ENCODE results near the gene ZNF554. TPM values are rescaled to one million over a fixed set of nuclear protein-coding genes. Genes with fewer than 3 reads are reported as not detected.

The ZNF554 gene
- total RNA-seq, 1 donor, result 3.5 TPM

GRCh38 chr19:2807379-2808128 is 12.1 kb upstream of the ZNF554 start:
- TF ChIP-seq, protein P1, sequence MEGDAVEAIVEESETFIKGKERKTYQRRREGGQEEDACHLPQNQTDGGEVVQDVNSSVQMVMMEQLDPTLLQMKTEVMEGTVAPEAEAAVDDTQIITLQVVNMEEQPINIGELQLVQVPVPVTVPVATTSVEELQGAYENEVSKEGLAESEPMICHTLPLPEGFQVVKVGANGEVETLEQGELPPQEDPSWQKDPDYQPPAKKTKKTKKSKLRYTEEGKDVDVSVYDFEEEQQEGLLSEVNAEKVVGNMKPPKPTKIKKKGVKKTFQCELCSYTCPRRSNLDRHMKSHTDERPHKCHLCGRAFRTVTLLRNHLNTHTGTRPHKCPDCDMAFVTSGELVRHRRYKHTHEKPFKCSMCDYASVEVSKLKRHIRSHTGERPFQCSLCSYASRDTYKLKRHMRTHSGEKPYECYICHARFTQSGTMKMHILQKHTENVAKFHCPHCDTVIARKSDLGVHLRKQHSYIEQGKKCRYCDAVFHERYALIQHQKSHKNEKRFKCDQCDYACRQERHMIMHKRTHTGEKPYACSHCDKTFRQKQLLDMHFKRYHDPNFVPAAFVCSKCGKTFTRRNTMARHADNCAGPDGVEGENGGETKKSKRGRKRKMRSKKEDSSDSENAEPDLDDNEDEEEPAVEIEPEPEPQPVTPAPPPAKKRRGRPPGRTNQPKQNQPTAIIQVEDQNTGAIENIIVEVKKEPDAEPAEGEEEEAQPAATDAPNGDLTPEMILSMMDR (IDR thresholded peaks at IDR 0.05; ENCODE audit: insufficient read depth, low read depth, low read length), result no peak
- H3K4me3 ChIP-seq (ENCODE audit: low read depth, low read length), result no peak overlapping the region
- DNase-seq (ENCODE audit: low read depth), result no peak

- no peak for DNase-seq (ENCODE audit: low read depth)
Observed at GRCh38 chr19:2808129-2808941, 11.3 kb upstream of the ZNF554 start.

DNA sequence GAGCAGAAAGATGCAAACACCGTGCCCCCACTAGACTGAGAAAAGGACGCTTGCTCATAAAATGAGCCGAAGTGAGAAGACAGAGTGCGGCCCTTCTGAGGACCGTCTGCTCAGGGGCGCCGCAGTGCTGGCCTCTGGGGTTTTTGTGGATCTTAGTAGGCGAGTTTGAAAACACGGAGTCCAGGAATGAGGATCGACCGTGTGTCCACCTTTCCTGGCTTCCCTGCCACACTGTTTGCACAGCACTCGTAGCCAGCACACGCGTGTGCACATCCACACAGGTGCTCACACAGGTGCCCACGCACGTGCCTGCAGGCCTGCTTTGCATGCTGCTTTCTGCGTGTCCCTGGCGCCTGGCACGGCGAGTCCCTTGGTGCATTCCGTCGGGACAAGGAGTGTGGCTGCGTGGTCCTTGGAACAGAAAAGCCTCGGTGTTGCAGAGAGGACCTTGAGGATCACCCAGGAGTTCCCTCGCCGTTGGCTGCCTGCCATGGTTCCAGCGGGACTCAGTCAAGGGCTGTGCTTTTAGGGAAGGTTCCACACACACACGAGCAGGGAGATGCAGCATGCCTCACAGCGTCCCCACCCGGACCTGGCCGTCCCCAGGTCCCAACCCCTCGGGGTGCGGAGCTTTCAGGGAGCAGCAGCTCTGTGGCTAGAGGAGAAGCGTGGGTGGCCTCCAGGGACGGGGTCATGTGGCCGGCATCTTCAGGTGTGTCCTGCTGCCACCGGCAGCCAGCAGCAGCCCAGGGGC is 10.1 kb upstream of the ZNF554 start:
- no peak for DNase-seq (ENCODE audit: low read depth)
- H3K4me3 ChIP-seq (ENCODE audit: low read depth, low read length), result no peak overlapping the region
- TF ChIP-seq, protein P1 (IDR thresholded peaks at IDR 0.05; ENCODE audit: insufficient read depth, low read depth, low read length), result no peak

More at GRCh38 chr19:2808129-2808941, 11.3 kb upstream of the ZNF554 start:
- H3K4me3 ChIP-seq (ENCODE audit: low read depth, low read length), result no peak overlapping the region
- TF ChIP-seq, protein P1 (IDR thresholded peaks at IDR 0.05; ENCODE audit: insufficient read depth, low read depth, low read length), result no peak

GRCh38 chr19:2810141-2811091 is 9.3 kb upstream of the ZNF554 start:
- no peak overlapping the region for H3K4me3 ChIP-seq (ENCODE audit: low read depth, low read length)
- DNase-seq (ENCODE audit: low read depth), result no peak
- TF ChIP-seq, protein P1 (IDR thresholded peaks at IDR 0.05; ENCODE audit: insufficient read depth, low read depth, low read length), result no peak

DNA sequence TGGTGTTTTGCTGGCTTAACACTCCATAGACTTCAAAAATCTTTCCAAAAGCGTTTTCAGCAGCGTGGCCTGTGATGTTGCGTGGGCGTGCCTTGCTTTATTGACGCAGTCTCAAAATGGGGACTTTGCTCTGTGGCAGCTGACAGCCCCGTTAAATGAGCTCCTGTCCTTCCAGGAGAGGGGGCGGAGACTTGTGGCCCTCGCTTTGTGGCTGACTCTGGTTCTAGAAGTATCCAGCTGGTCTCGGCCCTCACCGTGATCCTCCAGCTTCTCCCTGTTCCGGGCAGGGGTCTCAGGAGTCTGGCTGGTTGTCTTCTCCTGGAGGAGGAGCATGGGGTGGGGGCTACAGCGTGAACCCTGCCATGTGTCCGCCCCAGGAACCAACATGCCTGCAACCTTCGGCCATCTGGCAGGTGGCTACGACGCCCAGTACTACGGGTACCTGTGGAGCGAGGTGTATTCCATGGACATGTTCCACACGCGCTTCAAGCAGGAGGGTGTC is 8.4 kb upstream of the ZNF554 start:
- TF ChIP-seq, protein P1 (IDR thresholded peaks at IDR 0.05; ENCODE audit: insufficient read depth, low read depth, low read length), result no peak
- no peak overlapping the region for H3K4me3 ChIP-seq (ENCODE audit: low read depth, low read length)
- DNase-seq (ENCODE audit: low read depth), result no peak

Measured in fibroblast of villous mesenchyme (primary cell).